D721Med (cell line): ENCODE data around the gene AKAIN1.

Experiments
- DNase-seq: peaks from one replicate; pipeline ENCODE4 v3.0.0; 2011; ENCODE audit warnings: low spot score; ENCODE audit not compliant: insufficient read length
- FAIRE-seq: peaks from 2 replicates; lab custom pipeline; 2011; peaks lifted over from hg19 to GRCh38; lab: Jason Lieb, UNC
- CTCF ChIP-seq: IDR thresholded peaks from 2 replicates; pipeline ENCODE4 v1.5.1; 2012; ENCODE audit warnings: mild to moderate bottlenecking, control low read depth; ENCODE audit not compliant: insufficient read depth; ENCODE audit errors: missing control alignments

AKAIN1 gene

GRCh38 chr18:5197032-5197434, at the start of gene AKAIN1:
Gene AKAIN1, minus strand, starts transcription at chr18:5197257. Its CDS starts 204 bp downstream, at chr18:5197053.
- no peak for DNase-seq
- TF ChIP-seq CTCF = no peak
- no peak for FAIRE-seq

- no peak for TF ChIP-seq CTCF
- FAIRE-seq (no peak), DNase-seq (no peak)
Measured at GRCh38 chr18:5244941-5245340, 47.9 kb upstream of the AKAIN1 start.

- no peak for DNase-seq
- TF ChIP-seq CTCF = no peak
- peak; percentile 64 for FAIRE-seq
Measured at GRCh38 chr18:5239447-5239846, 42.4 kb upstream of the AKAIN1 start.

GRCh38 chr18:5238371-5238976, 41.4 kb upstream of the AKAIN1 start:
- no peak for DNase-seq
- no peak for TF ChIP-seq CTCF
- FAIRE-seq = no peak

GRCh38 chr18:5237723-5238370, 40.8 kb upstream of the AKAIN1 start:
- no peak for TF ChIP-seq CTCF
- FAIRE-seq (no peak), DNase-seq (peak; percentile 42)

GRCh38 chr18:5237083-5237722, 40.1 kb upstream of the AKAIN1 start:
- DNase-seq (no peak), FAIRE-seq (peak; percentile 51)
- no peak for TF ChIP-seq CTCF
